Measurements from ENCODE around the gene NFATC2IP.

- TF ChIP-seq CTCF (IDR thresholded peaks at IDR 0.05) (no peak), POLR2AphosphoS5 (IDR thresholded peaks at IDR 0.05) (no peak)
Measured at GRCh38 chr16:28986492-28986891, 35.8 kb downstream of the NFATC2IP start.
